WTC11 (cell line): Measurements from ENCODE around the gene SLC24A3.
"Not testable (repeated sequence)": the region's sequence is repeated elsewhere in the genome, so short reads cannot be mapped to it uniquely, and the experiment has no call there.

Source experiments
- ATF2 ChIP-seq: sonication (generic); formaldehyde crosslinking; IDR thresholded peaks from 2 replicates; pipeline ENCODE4 v1.8.1; 2022; ENCODE audit warnings: low read depth, missing genetic modification reagents, borderline replicate concordance
- ATF3 ChIP-seq: sonication (generic); formaldehyde crosslinking; conservative IDR thresholded peaks from 2 replicates; pipeline ENCODE4 v1.8.1; 2022; ENCODE audit warnings: mild to moderate bottlenecking, missing genetic modification reagents
- CBFB ChIP-seq: sonication (generic); formaldehyde crosslinking; IDR thresholded peaks from 2 replicates; pipeline ENCODE4 v1.8.1; 2022; ENCODE audit warnings: mild to moderate bottlenecking, low read depth, missing genetic modification reagents
- CTCF ChIP-seq: fragments of 200-600 bp; IDR thresholded peaks from 2 replicates; pipeline ENCODE4 v1.8.0; 2022; ENCODE audit warnings: antibody characterized with exemption
- ESRRA ChIP-seq: sonication (generic); formaldehyde crosslinking; IDR thresholded peaks from 2 replicates; pipeline ENCODE4 v1.8.1; 2022; ENCODE audit warnings: mild to moderate bottlenecking, missing genetic modification reagents, borderline replicate concordance
- FOXJ3 ChIP-seq: sonication (generic); formaldehyde crosslinking; IDR thresholded peaks from 2 replicates; pipeline ENCODE4 v1.9.0; 2021; ENCODE audit warnings: missing genetic modification reagents, mild to moderate bottlenecking, borderline replicate concordance
- FOXP4 ChIP-seq: sonication (generic); formaldehyde crosslinking; IDR thresholded peaks from 2 replicates; pipeline ENCODE4 v1.8.0; 2022; ENCODE audit warnings: mild to moderate bottlenecking, missing genetic modification reagents
- JUN ChIP-seq: sonication (generic); formaldehyde crosslinking; IDR thresholded peaks from 2 replicates; pipeline ENCODE4 v1.8.0; 2023; ENCODE audit warnings: mild to moderate bottlenecking, missing genetic modification reagents
- MAX ChIP-seq: sonication (generic); formaldehyde crosslinking; IDR thresholded peaks from 2 replicates; pipeline ENCODE4 v1.8.0; 2022; ENCODE audit warnings: mild to moderate bottlenecking, missing genetic modification reagents
- MXD4 ChIP-seq: fragments of 250-450 bp; sonication (Bioruptor Pico); IDR thresholded peaks from 2 replicates; pipeline ENCODE4 v1.8.0; 2021; ENCODE audit warnings: mild to moderate bottlenecking, moderate library complexity, borderline replicate concordance
- MYBL2 ChIP-seq: sonication (generic); formaldehyde crosslinking; IDR thresholded peaks from 2 replicates; pipeline ENCODE4 v1.8.1; 2023; ENCODE audit warnings: mild to moderate bottlenecking, moderate library complexity, missing genetic modification reagents
- USF1 ChIP-seq: sonication (generic); formaldehyde crosslinking; IDR thresholded peaks from 2 replicates; pipeline ENCODE4 v1.8.0; 2022; ENCODE audit warnings: mild to moderate bottlenecking, missing genetic modification reagents
- ZNF121 ChIP-seq: sonication (generic); formaldehyde crosslinking; IDR thresholded peaks from 2 replicates; pipeline ENCODE4 v1.8.0; 2023; ENCODE audit warnings: missing genetic modification reagents
- ZNF416 ChIP-seq: fragments of 250-450 bp; sonication (Bioruptor Pico); IDR thresholded peaks from 2 replicates; pipeline ENCODE4 v1.9.0; 2021; ENCODE audit warnings: mild to moderate bottlenecking, inconsistent platforms

- TF ChIP-seq CTCF; ZNF416 (CRISPR knock-in tag); FOXJ3 (CRISPR knock-in tag); MYBL2; ZNF121 (CRISPR knock-in tag); USF1 (CRISPR knock-in tag); ATF3 (CRISPR knock-in tag); FOXP4 (CRISPR knock-in tag); MAX; ESRRA; ATF2 (CRISPR knock-in tag); MXD4 (CRISPR knock-in tag); CBFB; JUN (CRISPR knock-in tag): not testable (repeated sequence)
Observed at GRCh38 chr20:19678591-19678990, 466.1 kb downstream of the SLC24A3 start.
